Neural progenitor cell (in vitro differentiated cells): ENCODE measurements around the gene PPARGC1A. TPM values are rescaled to one million over a fixed set of nuclear protein-coding genes. Genes with fewer than 3 reads are reported as not detected.

ENCODE experiments used
- DNase-seq: peaks from one replicate; pipeline ENCODE4 v3.0.0-alpha.2; 2016; ENCODE audit warnings: low spot score
- H2AFZ ChIP-seq: fragments of 200-600 bp; sonication (generic); replicated peaks from 2 replicates; pipeline ENCODE4 v1.6.1; 2016; ENCODE audit warnings: antibody characterized with exemption
- H3F3A ChIP-seq: fragments of 200-600 bp; sonication (generic); 2 replicates; pipeline ENCODE4 v1.6.1; 2016; ENCODE audit warnings: antibody characterized with exemption, low read depth
- H3K27ac ChIP-seq: fragments of 200-600 bp; sonication (generic); 2 replicates; pipeline ENCODE4 v1.5.1; 2016; ENCODE audit warnings: mild to moderate bottlenecking
- H3K27me3 ChIP-seq: fragments of 200-600 bp; sonication (generic); 2 replicates; pipeline ENCODE4 v1.6.1; 2016; ENCODE audit warnings: mild to moderate bottlenecking, moderate library complexity
- H3K36me3 ChIP-seq: fragments of 200-600 bp; sonication (generic); 2 replicates; pipeline ENCODE4 v1.5.1; 2016
- H3K4me1 ChIP-seq: fragments of 200-600 bp; sonication (generic); 2 replicates; pipeline ENCODE4 v1.6.1; 2016; ENCODE audit warnings: mixed run types
- H3K4me2 ChIP-seq: fragments of 200-600 bp; sonication (generic); 2 replicates; pipeline ENCODE4 v1.6.1; 2016
- H3K4me3 ChIP-seq: fragments of 200-600 bp; sonication (generic); 2 replicates; pipeline ENCODE4 v1.5.1; 2016
- H3K79me2 ChIP-seq: fragments of 200-600 bp; sonication (generic); 2 replicates; pipeline ENCODE4 v1.6.1; 2016; ENCODE audit warnings: low read depth
- H3K9ac ChIP-seq: fragments of 200-600 bp; sonication (generic); 2 replicates; pipeline ENCODE4 v1.6.1; 2016
- H3K9me3 ChIP-seq: fragments of 200-600 bp; sonication (generic); 2 replicates; pipeline ENCODE4 v1.5.1; 2016; ENCODE audit warnings: low read depth
- H4K20me1 ChIP-seq: fragments of 200-600 bp; sonication (generic); 2 replicates; pipeline ENCODE4 v1.6.1; 2016; ENCODE audit warnings: low read depth
- H3K27ac Mint-ChIP-seq: 3 replicates; pipeline ENCODE4 v1.8.0; 2021; ENCODE audit warnings: mixed read lengths
- H3K27me3 Mint-ChIP-seq: 2 replicates; pipeline ENCODE4 v1.8.0; 2022; ENCODE audit warnings: low read depth, mild to moderate bottlenecking, inconsistent platforms, moderate library complexity, mixed read lengths; ENCODE audit not compliant: insufficient read depth
- H3K36me3 Mint-ChIP-seq: 3 replicates; pipeline ENCODE4 v1.8.0; 2021; ENCODE audit warnings: mixed read lengths
- H3K4me1 Mint-ChIP-seq: 3 replicates; pipeline ENCODE4 v1.8.0; 2021; ENCODE audit warnings: mixed read lengths
- H3K4me3 Mint-ChIP-seq: 3 replicates; pipeline ENCODE4 v1.8.0; 2021; ENCODE audit warnings: mild to moderate bottlenecking, moderate library complexity, mixed read lengths
- H3K9me3 Mint-ChIP-seq: 3 replicates; pipeline ENCODE4 v1.8.0; 2020; ENCODE audit warnings: mixed read lengths
- EZH2 ChIP-seq: fragments of 200-600 bp; sonication (generic); IDR thresholded peaks from 2 replicates; pipeline ENCODE4 v1.6.1; 2017; ENCODE audit warnings: antibody characterized with exemption, mild to moderate bottlenecking, moderate library complexity
- EZH2phosphoT487 ChIP-seq: fragments of 200-600 bp; sonication (generic); IDR thresholded peaks from 2 replicates; pipeline ENCODE4 v1.6.1; 2017; ENCODE audit warnings: antibody characterized with exemption
- total RNA-seq: library from RNA; depleted of rRNA; stranded (reverse); fragments of >200 nt; gene quantifications from 2 replicates; pipeline ENCODE4 v1.2.3, GENCODE V29; 2015; ENCODE audit warnings: low replicate concordance
- TF ChIP-seq, protein P1 (sequence below): fragments of 200-600 bp; sonication (generic); IDR thresholded peaks from 2 replicates; pipeline ENCODE4 v1.5.1; 2017; ENCODE audit warnings: antibody characterized with exemption, mild to moderate bottlenecking

The PPARGC1A gene
- total RNA-seq, 1 donor from 2014 or later: 6.6 TPM

DNA sequence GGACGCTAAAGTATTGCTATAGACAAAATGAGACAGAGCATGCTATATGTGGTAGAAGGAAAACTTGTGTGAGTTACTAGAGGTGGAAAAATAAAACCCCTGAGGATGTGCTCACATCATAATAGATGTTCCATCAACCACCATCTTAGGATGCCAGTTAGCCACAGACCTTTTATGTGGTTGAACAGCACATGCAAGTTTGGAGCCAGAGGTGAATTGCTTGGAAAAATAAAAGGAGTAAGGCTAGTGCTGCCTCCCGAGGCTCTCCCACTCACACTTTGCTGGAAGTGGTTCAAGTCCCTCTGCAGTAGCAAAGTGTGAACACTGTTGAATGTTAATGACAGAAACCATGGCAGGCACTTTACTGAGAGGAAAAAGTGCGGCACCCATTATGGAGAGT, 39.4 kb upstream of the PPARGC1A start:
- Mint-ChIP-seq H3K27me3 (no peaks in the 10 kb centered on the region), H3K27ac (no peak overlapping the region), H3K9me3 (no peaks in the 10 kb centered on the region), H3K4me3 (no peak overlapping the region), H3K36me3 (peaks cover 2% of the 10 kb centered on the region), H3K4me1 (peaks cover 18% of the 10 kb centered on the region)
- Histone ChIP-seq H3K79me2 (no peaks in the 10 kb centered on the region), H2AFZ (no peak overlapping the region), H3K4me1 (peaks cover 11% of the 10 kb centered on the region), H3K36me3 (no peaks in the 10 kb centered on the region), H3K27me3 (no peaks in the 10 kb centered on the region), H4K20me1 (no peaks in the 10 kb centered on the region), H3F3A (peaks cover 15% of the 10 kb centered on the region), H3K27ac (no peak overlapping the region), H3K4me3 (no peak overlapping the region), H3K9me3 (no peaks in the 10 kb centered on the region), H3K9ac (no peak overlapping the region), H3K4me2 (no peak overlapping the region)
- DNase-seq: no peak
- TF ChIP-seq EZH2phosphoT487 (no peak), EZH2 (no peak)
- TF ChIP-seq, protein P1, sequence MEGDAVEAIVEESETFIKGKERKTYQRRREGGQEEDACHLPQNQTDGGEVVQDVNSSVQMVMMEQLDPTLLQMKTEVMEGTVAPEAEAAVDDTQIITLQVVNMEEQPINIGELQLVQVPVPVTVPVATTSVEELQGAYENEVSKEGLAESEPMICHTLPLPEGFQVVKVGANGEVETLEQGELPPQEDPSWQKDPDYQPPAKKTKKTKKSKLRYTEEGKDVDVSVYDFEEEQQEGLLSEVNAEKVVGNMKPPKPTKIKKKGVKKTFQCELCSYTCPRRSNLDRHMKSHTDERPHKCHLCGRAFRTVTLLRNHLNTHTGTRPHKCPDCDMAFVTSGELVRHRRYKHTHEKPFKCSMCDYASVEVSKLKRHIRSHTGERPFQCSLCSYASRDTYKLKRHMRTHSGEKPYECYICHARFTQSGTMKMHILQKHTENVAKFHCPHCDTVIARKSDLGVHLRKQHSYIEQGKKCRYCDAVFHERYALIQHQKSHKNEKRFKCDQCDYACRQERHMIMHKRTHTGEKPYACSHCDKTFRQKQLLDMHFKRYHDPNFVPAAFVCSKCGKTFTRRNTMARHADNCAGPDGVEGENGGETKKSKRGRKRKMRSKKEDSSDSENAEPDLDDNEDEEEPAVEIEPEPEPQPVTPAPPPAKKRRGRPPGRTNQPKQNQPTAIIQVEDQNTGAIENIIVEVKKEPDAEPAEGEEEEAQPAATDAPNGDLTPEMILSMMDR: no peak

DNA sequence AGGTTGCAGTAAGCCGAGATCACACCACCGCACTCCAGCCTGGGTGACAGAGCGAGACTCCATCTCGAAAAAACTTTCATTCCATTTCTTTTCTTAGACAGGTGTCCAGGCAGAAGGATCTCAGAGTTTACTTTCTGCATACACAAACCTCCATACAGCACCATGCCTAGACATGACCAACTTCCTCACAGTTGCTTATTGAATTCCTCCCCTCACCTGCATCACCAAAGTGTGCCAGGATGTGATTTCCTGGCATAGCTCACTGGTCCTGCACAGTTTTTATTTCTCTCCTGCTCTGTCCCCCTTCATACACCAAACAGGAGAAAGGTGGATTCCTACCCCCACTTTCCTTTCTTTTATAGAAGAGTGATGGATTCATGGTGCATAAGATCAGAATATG, 34.7 kb upstream of the PPARGC1A start:
- Histone ChIP-seq H3K79me2 (no peaks in the 10 kb centered on the region), H3F3A (no peaks in the 10 kb centered on the region), H3K27ac (no peak overlapping the region), H3K9ac (no peak overlapping the region), H3K36me3 (no peaks in the 10 kb centered on the region), H3K4me3 (no peak overlapping the region), H3K9me3 (no peaks in the 10 kb centered on the region), H4K20me1 (no peaks in the 10 kb centered on the region), H2AFZ (no peak overlapping the region), H3K27me3 (no peaks in the 10 kb centered on the region), H3K4me1 (peaks cover 27% of the 10 kb centered on the region), H3K4me2 (no peak overlapping the region)
- no peaks in the 10 kb centered on the region for H3K36me3 Mint-ChIP-seq
- H3K4me3 Mint-ChIP-seq: no peak overlapping the region
- peaks cover 2% of the 10 kb centered on the region for H3K27me3 Mint-ChIP-seq
- H3K27ac Mint-ChIP-seq: no peak overlapping the region
- no peak for TF ChIP-seq EZH2phosphoT487
- TF ChIP-seq, protein P1: no peak
- TF ChIP-seq EZH2: no peak
- no peaks in the 10 kb centered on the region for H3K9me3 Mint-ChIP-seq
- DNase-seq: no peak
- H3K4me1 Mint-ChIP-seq: peaks cover 17% of the 10 kb centered on the region

DNA sequence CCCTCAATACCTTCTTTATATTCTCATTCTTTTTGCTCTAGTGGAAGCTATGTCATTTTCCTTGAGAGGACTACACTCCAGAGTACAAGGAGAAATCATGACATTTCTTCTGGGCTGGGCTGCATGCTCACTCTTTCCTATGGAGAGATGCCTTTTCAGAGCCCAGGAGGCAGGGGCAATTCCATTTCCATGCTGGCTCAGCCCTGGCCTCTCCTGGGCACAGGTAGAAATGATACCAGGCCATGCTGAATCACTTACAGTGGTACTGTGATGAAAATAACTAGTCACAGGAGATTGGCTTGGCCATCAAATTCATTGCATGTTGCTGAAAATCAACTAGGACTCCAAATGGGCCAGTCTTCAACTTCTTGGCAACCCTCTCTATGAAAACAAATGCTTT, 34.0 kb upstream of the PPARGC1A start:
- Histone ChIP-seq H3K4me3 (no peak overlapping the region), H3K36me3 (no peaks in the 10 kb centered on the region), H3K27ac (no peak overlapping the region), H3K9me3 (no peaks in the 10 kb centered on the region), H4K20me1 (no peaks in the 10 kb centered on the region), H3K9ac (no peak overlapping the region), H3K4me1 (peaks cover 27% of the 10 kb centered on the region), H3F3A (no peaks in the 10 kb centered on the region), H2AFZ (no peak overlapping the region), H3K4me2 (no peak overlapping the region), H3K79me2 (no peaks in the 10 kb centered on the region), H3K27me3 (no peaks in the 10 kb centered on the region)
- DNase-seq: no peak
- no peak overlapping the region for H3K27ac Mint-ChIP-seq
- no peak overlapping the region for H3K4me3 Mint-ChIP-seq
- H3K9me3 Mint-ChIP-seq: no peaks in the 10 kb centered on the region
- H3K4me1 Mint-ChIP-seq: peaks cover 17% of the 10 kb centered on the region
- H3K36me3 Mint-ChIP-seq: no peaks in the 10 kb centered on the region
- H3K27me3 Mint-ChIP-seq: peaks cover 2% of the 10 kb centered on the region
- no peak for TF ChIP-seq EZH2phosphoT487
- TF ChIP-seq EZH2: no peak

DNA sequence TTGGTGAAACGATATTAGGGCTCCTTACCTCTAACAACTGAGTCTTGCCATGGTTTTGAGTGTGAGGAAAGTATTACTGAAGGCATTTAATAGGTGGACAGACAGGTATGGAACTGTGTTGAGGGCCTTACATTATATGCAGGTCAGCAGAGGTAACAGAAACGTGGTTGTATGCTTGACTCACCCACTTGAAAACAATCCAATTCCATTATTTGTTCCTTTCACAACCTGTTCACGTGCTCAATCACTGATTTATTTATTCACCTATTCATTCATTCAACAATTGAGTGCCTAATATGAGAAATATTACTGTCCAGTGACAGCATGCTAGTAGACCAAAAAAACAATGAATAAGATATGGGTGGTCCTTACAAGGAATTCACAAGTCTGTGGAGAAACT, 33.3 kb upstream of the PPARGC1A start:
- Histone ChIP-seq H4K20me1 (no peaks in the 10 kb centered on the region), H2AFZ (no peak overlapping the region), H3K79me2 (no peaks in the 10 kb centered on the region), H3K4me2 (no peak overlapping the region), H3K9ac (no peak overlapping the region), H3K9me3 (no peaks in the 10 kb centered on the region), H3F3A (no peaks in the 10 kb centered on the region), H3K36me3 (no peaks in the 10 kb centered on the region), H3K27ac (no peak overlapping the region), H3K27me3 (no peaks in the 10 kb centered on the region), H3K4me3 (no peak overlapping the region), H3K4me1 (peaks cover 27% of the 10 kb centered on the region)
- Mint-ChIP-seq H3K4me1 (peaks cover 17% of the 10 kb centered on the region), H3K27me3 (peaks cover 2% of the 10 kb centered on the region), H3K9me3 (no peaks in the 10 kb centered on the region), H3K4me3 (no peak overlapping the region), H3K36me3 (no peaks in the 10 kb centered on the region), H3K27ac (no peak overlapping the region)
- DNase-seq: no peak
- TF ChIP-seq EZH2 (no peak), EZH2phosphoT487 (no peak)
- TF ChIP-seq, protein P1: no peak
